Measurements from ENCODE around the gene SLC49A4.
A peak's percentile ranks its signal among the peaks of the same experiment; 100 is the strongest.

The SLC49A4 gene

GRCh38 chr3:122795674-122796195 is 866 bp downstream of the SLC49A4 start:
- peak overlapping the region; percentile 83 for H3K4me3 ChIP-seq (replicated peaks; ENCODE audit: low read depth, low read length)
- TF ChIP-seq, protein P1, sequence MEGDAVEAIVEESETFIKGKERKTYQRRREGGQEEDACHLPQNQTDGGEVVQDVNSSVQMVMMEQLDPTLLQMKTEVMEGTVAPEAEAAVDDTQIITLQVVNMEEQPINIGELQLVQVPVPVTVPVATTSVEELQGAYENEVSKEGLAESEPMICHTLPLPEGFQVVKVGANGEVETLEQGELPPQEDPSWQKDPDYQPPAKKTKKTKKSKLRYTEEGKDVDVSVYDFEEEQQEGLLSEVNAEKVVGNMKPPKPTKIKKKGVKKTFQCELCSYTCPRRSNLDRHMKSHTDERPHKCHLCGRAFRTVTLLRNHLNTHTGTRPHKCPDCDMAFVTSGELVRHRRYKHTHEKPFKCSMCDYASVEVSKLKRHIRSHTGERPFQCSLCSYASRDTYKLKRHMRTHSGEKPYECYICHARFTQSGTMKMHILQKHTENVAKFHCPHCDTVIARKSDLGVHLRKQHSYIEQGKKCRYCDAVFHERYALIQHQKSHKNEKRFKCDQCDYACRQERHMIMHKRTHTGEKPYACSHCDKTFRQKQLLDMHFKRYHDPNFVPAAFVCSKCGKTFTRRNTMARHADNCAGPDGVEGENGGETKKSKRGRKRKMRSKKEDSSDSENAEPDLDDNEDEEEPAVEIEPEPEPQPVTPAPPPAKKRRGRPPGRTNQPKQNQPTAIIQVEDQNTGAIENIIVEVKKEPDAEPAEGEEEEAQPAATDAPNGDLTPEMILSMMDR (IDR thresholded peaks at IDR 0.05; ENCODE audit: low read length, missing control alignments), result no peak
- peak; percentile 10 for DNase-seq (ENCODE audit: low read depth)

DNA sequence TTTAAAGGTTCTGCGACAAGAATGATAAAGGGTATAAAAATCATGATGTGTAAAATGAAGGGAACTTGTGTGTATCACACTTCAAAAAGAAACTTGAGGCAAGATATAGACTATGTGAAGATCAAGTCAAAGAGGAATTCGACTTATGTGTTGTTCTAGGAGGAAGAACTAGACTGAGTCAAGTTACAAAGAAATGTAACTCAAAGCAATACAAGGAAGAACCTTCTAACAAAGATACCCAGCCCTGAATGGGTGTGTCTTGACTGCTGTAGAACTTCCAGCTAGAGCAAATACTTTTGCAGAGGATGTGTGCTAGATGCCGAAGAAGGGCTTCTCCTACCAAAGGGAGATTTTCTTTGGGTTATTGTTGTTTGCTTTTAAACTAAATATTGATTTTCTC is 2.4 kb downstream of the SLC49A4 start:
- DNase-seq (ENCODE audit: low read depth), result no peak
- H3K4me3 ChIP-seq (replicated peaks; ENCODE audit: low read depth, low read length), result no peak overlapping the region
- TF ChIP-seq, protein P1 (IDR thresholded peaks at IDR 0.05; ENCODE audit: low read length, missing control alignments), result no peak

DNA sequence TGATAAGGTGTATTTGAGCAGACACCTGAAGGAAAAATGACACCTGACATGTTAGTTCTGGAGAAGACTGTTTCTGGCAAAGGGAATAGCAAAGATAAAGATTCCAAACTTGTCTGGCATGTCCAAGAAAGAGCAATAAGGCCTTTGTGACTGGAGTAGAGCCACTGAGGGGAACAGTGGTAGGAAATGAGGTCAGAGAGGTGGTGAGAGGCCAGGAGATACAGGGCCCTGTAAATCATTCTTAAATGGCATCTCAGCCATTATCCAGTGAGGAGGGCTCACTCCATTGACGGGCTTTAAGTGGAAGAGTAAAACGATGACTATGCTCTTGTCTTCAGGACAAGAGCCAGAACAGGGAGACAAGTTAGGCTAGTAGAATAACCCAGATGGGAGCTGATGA is 4.5 kb downstream of the SLC49A4 start:
- DNase-seq (ENCODE audit: low read depth), result no peak
- TF ChIP-seq, protein P1 (IDR thresholded peaks at IDR 0.05; ENCODE audit: low read length, missing control alignments), result no peak
- no peak overlapping the region for H3K4me3 ChIP-seq (replicated peaks; ENCODE audit: low read depth, low read length)

DNA sequence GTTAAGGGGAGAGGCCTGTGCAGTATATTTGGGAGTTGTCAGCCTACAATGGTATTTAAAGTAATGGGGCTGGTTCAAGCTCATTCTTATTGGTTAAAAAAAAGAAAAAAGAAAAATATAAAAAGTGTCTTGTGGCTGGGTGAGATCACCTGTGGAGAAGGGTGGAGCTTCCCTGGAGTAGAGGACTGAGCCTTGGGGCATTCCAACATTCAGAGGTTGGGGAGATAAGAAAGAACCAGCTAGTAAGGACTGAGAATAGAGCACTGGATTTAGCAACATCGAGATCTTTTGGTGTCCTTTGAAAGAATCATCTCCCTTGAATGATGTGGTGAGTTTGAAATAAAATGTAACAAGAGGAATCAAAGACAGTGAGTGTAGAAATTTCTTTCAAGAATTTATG is 5.2 kb downstream of the SLC49A4 start:
- no peak overlapping the region for H3K4me3 ChIP-seq (replicated peaks; ENCODE audit: low read depth, low read length)
- DNase-seq (ENCODE audit: low read depth), result no peak
- TF ChIP-seq, protein P1 (IDR thresholded peaks at IDR 0.05; ENCODE audit: low read length, missing control alignments), result no peak

- TF ChIP-seq, protein P1 (IDR thresholded peaks at IDR 0.05; ENCODE audit: low read length, missing control alignments), result no peak
- DNase-seq (ENCODE audit: low read depth), result no peak
Measured at GRCh38 chr3:122800706-122801237, 5.9 kb downstream of the SLC49A4 start.

GRCh38 chr3:122802323-122802722 is 7.5 kb downstream of the SLC49A4 start:
- TF ChIP-seq, protein P1 (IDR thresholded peaks at IDR 0.05; ENCODE audit: low read length, missing control alignments), result no peak
- no peak for DNase-seq (ENCODE audit: low read depth)
- no peak overlapping the region for H3K4me3 ChIP-seq (replicated peaks; ENCODE audit: low read depth, low read length)

More at GRCh38 chr3:122800706-122801237, 5.9 kb downstream of the SLC49A4 start:
- H3K4me3 ChIP-seq (replicated peaks; ENCODE audit: low read depth, low read length), result no peak overlapping the region

- H3K4me3 ChIP-seq (replicated peaks; ENCODE audit: low read depth, low read length), result no peak overlapping the region
- TF ChIP-seq, protein P1 (IDR thresholded peaks at IDR 0.05; ENCODE audit: low read length, missing control alignments), result no peak
- no peak for DNase-seq (ENCODE audit: low read depth)
Measured at GRCh38 chr3:122803977-122804376, 9.1 kb downstream of the SLC49A4 start.

All from fibroblast of pulmonary artery (primary cell).